A549 (cell line): Measurements from ENCODE around the gene PYGL. TPM values are rescaled to one million over a fixed set of nuclear protein-coding genes. Genes with fewer than 3 reads are reported as not detected.

ENCODE experiments used
- ATAC-seq, 2 experiments: fragments of 200-7000 bp in 1 of 2; fragments of >200 bp in 1 of 2; cut with Nextera tagmentation in 1 of 2; cut with Tn5 transposase in 1 of 2; 3 replicates each; pipeline versions ENCODE4 v1.8.0 to v1.9.1; 2018 to 2020; ENCODE audit warnings: mild to moderate bottlenecking in 1 of 2, moderate library complexity in 1 of 2
- CTCF ChIA-PET: fragments of 300-600 bp; sonication (Branson Sonifier 250); formaldehyde crosslinking; extraction: SDS; loops from one replicate; lab custom pipeline; 2021; ENCODE audit warnings: antibody characterized with exemption, inconsistent platforms; lab: Yijun Ruan, JAX
- POLR2A ChIA-PET: fragments of 350-600 bp; formaldehyde crosslinking; extraction: SDS; loops from one replicate; lab custom pipeline; 2021; ENCODE audit warnings: antibody characterized with exemption, inconsistent platforms; lab: Yijun Ruan, JAX
- DNase-seq, 2 experiments: peaks; one replicate each; pipeline versions ENCODE4 v3.0.0 to v3.0.0-alpha.2; 2011 to 2016; ENCODE audit warnings: low read depth in 1 of 2, low spot score in 1 of 2
- FAIRE-seq: peaks from 2 replicates; lab custom pipeline; 2011; peaks lifted over from hg19 to GRCh38; lab: Jason Lieb, UNC
- H3K27ac ChIP-seq, 2 experiments: fragments of >200 bp; sonication (Bioruptor Twin); formaldehyde crosslinking; 3 replicates each; pipeline ENCODE4 v1.5.1; 2016 to 2017
- H3K4me1 ChIP-seq: fragments of >200 bp; sonication (Bioruptor Twin); formaldehyde crosslinking; 3 replicates; pipeline ENCODE4 v1.6.1; 2016
- H3K4me2 ChIP-seq: fragments of >200 bp; sonication (Bioruptor Twin); formaldehyde crosslinking; 3 replicates; pipeline ENCODE4 v1.6.1; 2016
- H3K4me3 ChIP-seq: fragments of >200 bp; sonication (Bioruptor Twin); formaldehyde crosslinking; 3 replicates; pipeline ENCODE4 v1.5.1; 2016
- H3K9me3 ChIP-seq: fragments of >200 bp; sonication (Bioruptor Twin); formaldehyde crosslinking; 3 replicates; pipeline ENCODE4 v1.6.1; 2016
- ATOH8 ChIP-seq: fragments of 250-450 bp; sonication (Bioruptor Pico); IDR thresholded peaks from 2 replicates; pipeline ENCODE4 v1.5.0; 2020; ENCODE audit warnings: low read depth, mild to moderate bottlenecking, moderate library complexity
- BHLHE40 ChIP-seq: IDR thresholded peaks from 2 replicates; pipeline ENCODE4 v1.6.1; 2012; ENCODE audit warnings: low read depth, low read length, inconsistent platforms
- CBX2 ChIP-seq: fragments of 200-600 bp; sonication (generic); IDR thresholded peaks from 2 replicates; pipeline ENCODE4 v1.6.1; 2016; ENCODE audit warnings: low read depth, mild to moderate bottlenecking, borderline replicate concordance
- CEBPB ChIP-seq, 2 experiments: fragments of >200 bp in 1 of 2; sonication (Bioruptor Twin) in 1 of 2; formaldehyde crosslinking in 1 of 2; IDR thresholded peaks; 2 replicates each; pipeline ENCODE4 v1.6.1; 2012 to 2016
- E2F6 ChIP-seq: IDR thresholded peaks from 2 replicates; pipeline ENCODE4 v1.6.1; 2012; ENCODE audit warnings: low read depth, borderline replicate concordance
- ELK1 ChIP-seq: fragments of 150-350 bp; IDR thresholded peaks from 2 replicates; pipeline ENCODE4 v1.6.1; 2014; ENCODE audit warnings: low read depth, mild to moderate bottlenecking, low read length
- GATA3 ChIP-seq: IDR thresholded peaks from 2 replicates; pipeline ENCODE4 v1.6.1; 2012; ENCODE audit warnings: borderline replicate concordance
- HEYL ChIP-seq: fragments of 250-450 bp; sonication (Bioruptor Pico); IDR thresholded peaks from 2 replicates; pipeline ENCODE4 v1.8.0; 2021; ENCODE audit warnings: mild to moderate bottlenecking, moderate library complexity
- HMGXB4 ChIP-seq: fragments of 250-450 bp; sonication (Bioruptor Pico); IDR thresholded peaks from 2 replicates; pipeline ENCODE4 v1.5.0; 2021; ENCODE audit warnings: mild to moderate bottlenecking, moderate library complexity, borderline replicate concordance
- HOXB5 ChIP-seq: fragments of 250-450 bp; sonication (Bioruptor Pico); IDR thresholded peaks from 2 replicates; pipeline ENCODE4 v1.5.0; 2020; ENCODE audit warnings: mild to moderate bottlenecking, moderate library complexity
- JUNB ChIP-seq: fragments of >200 bp; sonication (Bioruptor Twin); formaldehyde crosslinking; IDR thresholded peaks from 2 replicates; pipeline ENCODE4 v1.6.1; 2016
- KDM1A ChIP-seq: fragments of 200-600 bp; sonication (generic); IDR thresholded peaks from 2 replicates; pipeline ENCODE4 v1.6.1; 2016; ENCODE audit warnings: low read depth, mild to moderate bottlenecking
- KDM5A ChIP-seq: fragments of 200-600 bp; sonication (generic); IDR thresholded peaks from 2 replicates; pipeline ENCODE4 v1.6.1; 2016; ENCODE audit warnings: antibody characterized with exemption, mild to moderate bottlenecking
- MAZ ChIP-seq: fragments of 150-350 bp; IDR thresholded peaks from 2 replicates; pipeline ENCODE4 v1.6.1; 2014; ENCODE audit warnings: antibody characterized with exemption, low read depth, low read length, borderline replicate concordance
- NR3C1 ChIP-seq: fragments of >200 bp; sonication (Bioruptor Twin); formaldehyde crosslinking; IDR thresholded peaks from 3 replicates; pipeline ENCODE4 v1.6.1; 2017
- POLR2A ChIP-seq: IDR thresholded peaks from 2 replicates; pipeline ENCODE4 v1.6.1; 2012; ENCODE audit warnings: mild to moderate bottlenecking, low read length
- RAD21 ChIP-seq, 2 experiments: fragments of >200 bp in 1 of 2; sonication (Bioruptor Twin) in 1 of 2; formaldehyde crosslinking in 1 of 2; IDR thresholded peaks in 1 of 2; conservative IDR thresholded peaks in 1 of 2; 2 replicates in 1 of 2; 3 replicates in 1 of 2; pipeline ENCODE4 v1.6.1; 2012 to 2018; ENCODE audit warnings: inconsistent platforms in 1 of 2
- RFX5 ChIP-seq: fragments of 450-650 bp; IDR thresholded peaks from 2 replicates; pipeline ENCODE4 v1.7.1; 2014; ENCODE audit warnings: antibody characterized with exemption, mild to moderate bottlenecking, moderate library complexity
- SMC3 ChIP-seq: fragments of >200 bp; sonication (Bioruptor Twin); formaldehyde crosslinking; IDR thresholded peaks from 3 replicates; pipeline ENCODE4 v1.6.1; 2018; ENCODE audit warnings: inconsistent platforms
- SREBF2 ChIP-seq: fragments of 450-650 bp; IDR thresholded peaks from 2 replicates; pipeline ENCODE4 v1.6.1; 2014; ENCODE audit warnings: mild to moderate bottlenecking, moderate library complexity
- USF2 ChIP-seq: fragments of 450-650 bp; IDR thresholded peaks from 2 replicates; pipeline ENCODE4 v1.6.1; 2014; ENCODE audit warnings: antibody characterized with exemption
- WGBS: methylation state at CpG from one replicate; pipeline ENCODE4 v1.1.6; 2017; ENCODE audit errors: missing lambda C conversion rate; 5-methylcytosine and 5-hydroxymethylcytosine counted together
- polyA plus RNA-seq, 4 experiments: library from polyadenylated mRNA; depleted of rRNA in 3 of 4; stranded (reverse); fragments of >200 nt; fragmentation: RNase III in 1 of 4; extraction: RNeasy Plus Mini Kit Qiagen cat#74134 plus additional on column Dnase treatment in 1 of 4; gene quantifications; 2 replicates in 3 of 4; 3 replicates in 1 of 4; pipeline ENCODE4 v1.2.3, GENCODE V29; 2011 to 2017
- TF ChIP-seq, protein P1 (sequence below): fragments of 200-600 bp; sonication (generic); IDR thresholded peaks from 2 replicates; pipeline ENCODE4 v1.6.1; 2016; ENCODE audit warnings: antibody characterized with exemption, mild to moderate bottlenecking, moderate library complexity

The PYGL gene
- polyA plus RNA-seq, 2 of the 4 experiments (the other 2 are of a cell fraction): 112 to 122 TPM

GRCh38 chr14:50985124-50985858 lies 41.0 kb upstream of the PYGL start:
- peak overlapping the region; percentile 37; the same call in 2 of the 3 replicates for H3K4me2 ChIP-seq
- WGBS: 89% methylated on average over 13 of the region's 13 CpGs
- FAIRE-seq: no peak

GRCh38 chr14:50984036-50984710 lies 39.9 kb upstream of the PYGL start:
- no peak for FAIRE-seq
- POLR2A ChIA-PET: no interaction called here
- TF ChIP-seq HMGXB4 (CRISPR knock-in tag) (no peak), E2F6 (no peak), GATA3 (no peak), NR3C1 (no peak), USF2 (no peak), RFX5 (no peak), JUNB (no peak), POLR2A (no peak), CEBPB (IDR thresholded peaks at IDR 0.05) (no peak), BHLHE40 (no peak), ATOH8 (CRISPR knock-in tag) (no peak)
- TF ChIP-seq, protein P1, sequence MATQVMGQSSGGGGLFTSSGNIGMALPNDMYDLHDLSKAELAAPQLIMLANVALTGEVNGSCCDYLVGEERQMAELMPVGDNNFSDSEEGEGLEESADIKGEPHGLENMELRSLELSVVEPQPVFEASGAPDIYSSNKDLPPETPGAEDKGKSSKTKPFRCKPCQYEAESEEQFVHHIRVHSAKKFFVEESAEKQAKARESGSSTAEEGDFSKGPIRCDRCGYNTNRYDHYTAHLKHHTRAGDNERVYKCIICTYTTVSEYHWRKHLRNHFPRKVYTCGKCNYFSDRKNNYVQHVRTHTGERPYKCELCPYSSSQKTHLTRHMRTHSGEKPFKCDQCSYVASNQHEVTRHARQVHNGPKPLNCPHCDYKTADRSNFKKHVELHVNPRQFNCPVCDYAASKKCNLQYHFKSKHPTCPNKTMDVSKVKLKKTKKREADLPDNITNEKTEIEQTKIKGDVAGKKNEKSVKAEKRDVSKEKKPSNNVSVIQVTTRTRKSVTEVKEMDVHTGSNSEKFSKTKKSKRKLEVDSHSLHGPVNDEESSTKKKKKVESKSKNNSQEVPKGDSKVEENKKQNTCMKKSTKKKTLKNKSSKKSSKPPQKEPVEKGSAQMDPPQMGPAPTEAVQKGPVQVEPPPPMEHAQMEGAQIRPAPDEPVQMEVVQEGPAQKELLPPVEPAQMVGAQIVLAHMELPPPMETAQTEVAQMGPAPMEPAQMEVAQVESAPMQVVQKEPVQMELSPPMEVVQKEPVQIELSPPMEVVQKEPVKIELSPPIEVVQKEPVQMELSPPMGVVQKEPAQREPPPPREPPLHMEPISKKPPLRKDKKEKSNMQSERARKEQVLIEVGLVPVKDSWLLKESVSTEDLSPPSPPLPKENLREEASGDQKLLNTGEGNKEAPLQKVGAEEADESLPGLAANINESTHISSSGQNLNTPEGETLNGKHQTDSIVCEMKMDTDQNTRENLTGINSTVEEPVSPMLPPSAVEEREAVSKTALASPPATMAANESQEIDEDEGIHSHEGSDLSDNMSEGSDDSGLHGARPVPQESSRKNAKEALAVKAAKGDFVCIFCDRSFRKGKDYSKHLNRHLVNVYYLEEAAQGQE: no peak

More at GRCh38 chr14:50985124-50985858, 41.0 kb upstream of the PYGL start:
- Histone ChIP-seq H3K4me1 (peaks cover 10% of the 10 kb centered on the region; the same call in 2 of the 3 replicates), H3K9me3 (no peaks in the 10 kb centered on the region), H3K4me3 (no peak overlapping the region), H3K27ac (peak overlapping the region; percentile 33 to 61; a peak in 4 of 6 replicates)
- ATAC-seq (no peak; a peak in 3 of 6 replicates), DNase-seq (no peak)
- TF ChIP-seq BHLHE40 (no peak), MAZ (no peak), ELK1 (no peak), RAD21 (conservative IDR thresholded peaks at IDR 0.05 in 1 of 2, IDR thresholded peaks at IDR 0.05 in 1 of 2) (no peak), HOXB5 (CRISPR knock-in tag) (no peak), KDM5A (no peak), KDM1A (no peak), CBX2 (no peak), NR3C1 (no peak), SREBF2 (no peak), HEYL (CRISPR knock-in tag) (no peak), SMC3 (no peak)
- TF ChIP-seq, protein P1: no peak
- TF ChIP-seq, all 56 proteins: peak for 0
- ChIA-PET POLR2A (no interaction called here), CTCF (interaction anchor here (0.6 to 2.6 kb wide), 4 partner anchors 8 to 320 kb away, joined by 3 to 8 read pairs (median 4); no protein-coding TSS in a partner anchor)

More at GRCh38 chr14:50984036-50984710, 39.9 kb upstream of the PYGL start:
- Histone ChIP-seq H3K4me3 (no peak overlapping the region), H3K4me2 (no peak overlapping the region), H3K9me3 (no peaks in the 10 kb centered on the region), H3K27ac (no peak overlapping the region), H3K4me1 (peaks cover 10% of the 10 kb centered on the region; the same call in 2 of the 3 replicates)
- CTCF ChIA-PET: no interaction called here
- ATAC-seq: no peak
- no peak for DNase-seq
- 89% methylated on average over 2 of the region's 2 CpGs for WGBS
